Activated CD4-positive, alpha-beta T cell treated with anti-CD3 and anti-CD28 coated beads, Interleukin-2, amount 10 ng/mL, durations not matched to agents 24 days and 14 days (primary cell): Measurements from ENCODE around the gene CD46. TPM values are rescaled to one million over a fixed set of nuclear protein-coding genes. Genes with fewer than 3 reads are reported as not detected.

Source experiments
- DNase-seq: peaks from one replicate; pipeline ENCODE4 v3.0.0; 2022
- H3K27ac Mint-ChIP-seq: one replicate; pipeline ENCODE4 v1.8.0; 2022; ENCODE audit warnings: mild to moderate bottlenecking, mixed read lengths
- H3K27me3 Mint-ChIP-seq: one replicate; pipeline ENCODE4 v1.8.0; 2022; ENCODE audit warnings: mixed read lengths
- H3K36me3 Mint-ChIP-seq: one replicate; pipeline ENCODE4 v1.8.0; 2022; ENCODE audit warnings: low read depth, mild to moderate bottlenecking, mixed read lengths
- H3K4me1 Mint-ChIP-seq: one replicate; pipeline ENCODE4 v1.8.0; 2021; ENCODE audit warnings: mixed read lengths
- H3K4me3 Mint-ChIP-seq: one replicate; pipeline ENCODE4 v1.8.0; 2022; ENCODE audit warnings: mild to moderate bottlenecking, moderate library complexity, mixed read lengths
- H3K9me3 Mint-ChIP-seq: one replicate; pipeline ENCODE4 v1.8.0; 2021; ENCODE audit warnings: mixed read lengths
- intact Hi-C: fragments of 100-400 bp; cut with micrococcal nuclease; formaldehyde crosslinking; loops from one replicate; pipeline ENCODE4 v1.15.1; 2023
- total RNA-seq: library from RNA; stranded (reverse); gene quantifications from 2 replicates; pipeline ENCODE4 v1.2.3, GENCODE V29; 2022

CD46 gene
- total RNA-seq, 1 donor from 2014 or later = 96.3 TPM

DNA sequence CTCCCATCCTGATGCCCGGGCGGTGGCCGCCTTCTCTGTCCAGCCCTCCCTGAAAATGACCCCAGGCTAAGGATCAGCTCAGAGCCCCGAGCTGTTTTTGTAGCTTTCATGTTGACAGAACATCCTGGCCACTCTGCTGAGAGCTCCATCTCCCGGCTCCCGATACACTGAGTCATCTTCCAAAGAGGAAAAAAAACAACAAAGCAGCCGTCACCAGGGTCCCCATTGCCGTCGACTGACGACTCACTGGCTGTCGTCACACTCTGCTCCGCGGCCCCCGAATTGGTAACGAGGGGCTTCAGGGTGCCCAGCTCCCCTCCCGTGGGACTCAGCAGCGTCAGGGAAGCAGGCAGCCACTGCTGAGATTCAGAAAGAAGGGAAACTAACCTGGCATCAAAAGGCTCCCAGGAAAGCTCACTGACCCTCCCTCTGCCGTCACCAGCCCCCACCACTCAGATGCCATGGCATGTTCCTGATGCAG is 67.2 kb downstream of the CD46 start:
- Mint-ChIP-seq H3K36me3 (peaks cover 44% of the 10 kb centered on the region), H3K4me1 (peaks cover 59% of the 10 kb centered on the region), H3K27ac (no peak overlapping the region), H3K9me3 (no peaks in the 10 kb centered on the region), H3K4me3 (no peak overlapping the region), H3K27me3 (peaks cover 2% of the 10 kb centered on the region)
- intact Hi-C loops = no loop called here
- no peak for DNase-seq

DNA sequence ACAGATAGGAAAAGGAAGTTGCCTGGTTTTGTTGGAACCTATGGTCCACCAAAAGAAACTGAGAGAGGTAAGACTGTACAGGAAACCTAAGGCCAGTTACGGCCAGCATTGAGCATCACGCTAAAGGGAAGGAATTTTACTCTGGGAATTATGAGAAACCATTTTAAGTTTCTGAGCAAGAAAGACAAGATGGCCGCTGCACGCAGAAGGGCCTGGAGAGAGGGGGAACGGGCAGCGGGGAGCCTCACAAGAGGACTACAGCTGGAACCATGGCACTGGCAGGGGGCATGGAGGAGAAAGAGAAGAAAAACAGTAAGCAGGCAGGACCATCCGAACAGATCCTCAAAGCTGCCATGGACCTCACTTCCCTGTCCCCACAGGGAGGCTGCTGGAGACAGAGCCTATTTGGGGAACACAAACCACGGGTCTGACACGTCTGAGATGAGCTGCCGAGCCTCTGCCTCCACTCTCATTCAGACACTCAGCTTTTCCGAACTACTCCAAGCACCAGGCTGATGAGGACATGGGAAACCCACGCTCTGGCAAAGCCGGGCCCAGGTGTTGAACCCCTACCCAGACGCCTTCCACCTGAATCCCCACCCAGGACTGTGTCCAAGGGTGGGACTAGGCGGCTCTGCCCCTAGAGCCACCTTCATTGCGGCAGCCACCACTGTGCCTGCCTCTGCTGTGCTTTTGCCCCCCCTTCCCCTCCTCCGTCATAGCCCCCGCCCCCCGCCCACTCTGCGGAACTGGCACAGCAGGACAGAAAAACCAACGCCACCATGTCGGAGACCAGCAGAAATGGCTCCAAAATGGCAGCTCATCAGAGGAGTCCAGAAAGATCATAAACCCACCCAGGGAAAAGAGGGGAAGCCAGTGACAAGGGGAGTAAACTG is 69.0 kb downstream of the CD46 start:
- Mint-ChIP-seq H3K4me1 (peaks cover 58% of the 10 kb centered on the region), H3K9me3 (peaks cover 4% of the 10 kb centered on the region), H3K4me3 (no peak overlapping the region), H3K36me3 (peaks cover 30% of the 10 kb centered on the region), H3K27me3 (peaks cover 2% of the 10 kb centered on the region), H3K27ac (peak overlapping the region; percentile 48)
- intact Hi-C loops = no loop called here
- no peak for DNase-seq

DNA sequence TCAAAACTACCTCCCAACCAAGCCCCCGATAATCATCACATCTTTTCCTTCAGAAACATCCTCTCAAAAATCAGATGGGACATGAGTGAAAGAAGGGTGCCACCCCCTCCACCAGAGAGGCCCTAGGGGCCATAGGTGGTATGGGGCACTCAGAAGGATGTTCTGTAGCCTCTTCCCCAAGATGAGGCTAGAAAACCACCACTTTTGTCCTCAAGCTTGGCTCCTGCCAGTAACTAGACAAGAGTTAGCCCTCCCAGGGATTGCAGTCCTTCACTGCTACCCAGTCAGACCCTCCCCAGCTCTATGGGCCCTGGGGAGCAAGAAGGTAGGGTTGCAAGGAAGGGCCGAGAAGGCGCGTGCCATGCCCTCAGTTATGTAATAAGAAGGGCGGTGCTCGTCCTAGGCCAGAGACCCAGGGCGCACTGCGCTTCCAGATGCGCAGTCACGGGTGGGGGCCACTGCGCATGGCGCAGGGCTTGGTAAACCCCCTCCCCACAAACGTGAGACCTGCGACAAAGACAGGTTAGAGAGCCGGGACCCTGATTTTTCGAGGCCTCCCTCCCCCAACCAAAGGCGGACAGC is 69.7 kb downstream of the CD46 start:
- peaks cover 2% of the 10 kb centered on the region for H3K27me3 Mint-ChIP-seq
- peaks cover 25% of the 10 kb centered on the region for H3K36me3 Mint-ChIP-seq
- no peak overlapping the region for H3K27ac Mint-ChIP-seq
- no peak for DNase-seq
- intact Hi-C loops = no loop called here
- peaks cover 4% of the 10 kb centered on the region for H3K9me3 Mint-ChIP-seq
- no peak overlapping the region for H3K4me3 Mint-ChIP-seq
- peaks cover 57% of the 10 kb centered on the region for H3K4me1 Mint-ChIP-seq

DNA sequence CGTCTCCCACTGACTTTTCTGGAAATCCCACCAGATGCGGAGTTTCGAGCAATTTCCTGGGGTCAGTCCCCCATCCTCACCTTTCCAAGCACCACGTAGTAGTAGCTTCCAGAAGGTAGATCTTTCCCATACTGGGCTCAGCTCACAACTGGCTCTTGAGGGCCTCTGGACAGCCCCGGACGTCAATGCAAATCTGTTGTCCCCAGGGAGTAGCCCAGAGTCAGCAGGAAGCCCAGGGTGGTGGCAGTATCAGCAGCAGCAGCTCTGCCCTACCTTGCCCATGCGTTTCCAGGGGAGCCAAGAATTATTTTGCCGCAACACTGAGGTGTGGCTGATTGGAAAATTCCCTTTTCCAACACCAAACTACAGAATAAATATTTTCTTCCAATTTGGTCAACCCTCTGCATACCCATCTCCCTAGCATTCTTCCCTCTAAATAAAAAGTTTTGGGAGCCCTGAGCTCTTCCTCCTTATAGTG is 70.3 kb downstream of the CD46 start:
- H3K4me3 Mint-ChIP-seq = no peak overlapping the region
- no peak for DNase-seq
- peaks cover 57% of the 10 kb centered on the region for H3K4me1 Mint-ChIP-seq
- peaks cover 22% of the 10 kb centered on the region for H3K36me3 Mint-ChIP-seq
- H3K9me3 Mint-ChIP-seq = peaks cover 4% of the 10 kb centered on the region
- no peak overlapping the region for H3K27ac Mint-ChIP-seq
- intact Hi-C loops = no loop called here
- peaks cover 2% of the 10 kb centered on the region for H3K27me3 Mint-ChIP-seq

DNA sequence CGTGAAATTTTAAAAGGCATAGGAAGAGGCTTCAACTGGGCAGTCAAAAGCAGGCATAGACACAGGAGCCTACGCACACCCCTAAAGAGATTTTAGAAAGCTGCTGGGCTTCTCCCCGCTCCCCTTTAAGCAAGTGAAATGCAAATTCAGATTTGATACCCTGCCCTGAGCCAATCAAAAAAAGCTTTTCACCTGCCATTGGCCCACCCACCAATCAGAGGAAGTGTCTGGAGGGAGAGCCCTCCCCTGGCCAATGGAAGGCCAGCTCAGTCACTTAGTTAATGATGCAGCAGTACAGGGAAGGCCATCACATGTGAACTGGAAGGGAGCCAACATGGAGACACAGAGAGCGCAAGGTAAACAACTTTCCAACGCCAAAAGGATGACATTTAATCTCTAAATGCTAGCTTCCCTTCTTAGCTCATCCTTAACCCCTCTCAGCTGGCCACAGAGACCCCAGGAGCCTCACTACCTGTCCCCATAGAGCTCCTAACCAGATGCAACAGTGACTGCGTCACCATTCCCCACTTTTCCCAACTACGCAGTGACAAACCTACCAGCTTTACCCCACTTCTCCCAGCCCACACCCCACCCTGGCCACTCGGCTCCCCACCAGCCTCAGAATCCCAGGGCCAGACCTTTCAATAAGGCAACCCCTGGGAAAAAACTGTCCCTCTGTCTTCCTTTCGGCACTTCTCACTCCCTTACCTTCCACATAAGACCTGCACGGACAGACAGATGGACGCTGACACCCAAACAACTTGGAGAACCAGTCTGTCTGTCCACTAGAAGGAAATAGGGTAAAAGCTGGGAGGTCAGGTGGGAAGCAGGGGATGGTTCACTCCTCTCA is 71.0 kb downstream of the CD46 start:
- Mint-ChIP-seq H3K36me3 (peaks cover 18% of the 10 kb centered on the region), H3K4me1 (peaks cover 56% of the 10 kb centered on the region), H3K4me3 (peak overlapping the region; percentile 83), H3K27me3 (peaks cover 2% of the 10 kb centered on the region), H3K9me3 (peaks cover 4% of the 10 kb centered on the region), H3K27ac (peak overlapping the region; percentile 92)
- intact Hi-C loops = no loop called here
- DNase-seq = peak; percentile 84

DNA sequence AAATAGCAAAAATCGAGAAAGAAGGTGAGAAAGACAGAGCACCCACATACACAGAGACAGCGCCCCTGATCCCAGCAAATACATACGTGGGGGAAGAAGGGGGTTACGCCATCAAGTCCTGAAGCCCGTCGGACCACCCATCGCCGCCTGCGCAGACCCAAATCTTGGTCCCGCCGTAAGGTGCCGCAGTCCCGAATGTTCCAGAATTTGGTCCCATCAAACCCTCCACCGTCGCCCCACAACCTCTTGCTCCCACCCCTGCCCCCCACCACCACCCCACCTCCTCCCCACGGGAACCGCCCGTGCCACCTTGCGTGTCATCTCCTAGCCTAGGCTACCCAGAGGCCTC is 71.7 kb downstream of the CD46 start:
- Mint-ChIP-seq H3K4me3 (peak overlapping the region; percentile 83), H3K9me3 (peaks cover 4% of the 10 kb centered on the region), H3K4me1 (peaks cover 61% of the 10 kb centered on the region), H3K27ac (peak overlapping the region; percentile 92), H3K36me3 (peaks cover 16% of the 10 kb centered on the region), H3K27me3 (peaks cover 2% of the 10 kb centered on the region)
- no peak for DNase-seq
- intact Hi-C loops = no loop called here

DNA sequence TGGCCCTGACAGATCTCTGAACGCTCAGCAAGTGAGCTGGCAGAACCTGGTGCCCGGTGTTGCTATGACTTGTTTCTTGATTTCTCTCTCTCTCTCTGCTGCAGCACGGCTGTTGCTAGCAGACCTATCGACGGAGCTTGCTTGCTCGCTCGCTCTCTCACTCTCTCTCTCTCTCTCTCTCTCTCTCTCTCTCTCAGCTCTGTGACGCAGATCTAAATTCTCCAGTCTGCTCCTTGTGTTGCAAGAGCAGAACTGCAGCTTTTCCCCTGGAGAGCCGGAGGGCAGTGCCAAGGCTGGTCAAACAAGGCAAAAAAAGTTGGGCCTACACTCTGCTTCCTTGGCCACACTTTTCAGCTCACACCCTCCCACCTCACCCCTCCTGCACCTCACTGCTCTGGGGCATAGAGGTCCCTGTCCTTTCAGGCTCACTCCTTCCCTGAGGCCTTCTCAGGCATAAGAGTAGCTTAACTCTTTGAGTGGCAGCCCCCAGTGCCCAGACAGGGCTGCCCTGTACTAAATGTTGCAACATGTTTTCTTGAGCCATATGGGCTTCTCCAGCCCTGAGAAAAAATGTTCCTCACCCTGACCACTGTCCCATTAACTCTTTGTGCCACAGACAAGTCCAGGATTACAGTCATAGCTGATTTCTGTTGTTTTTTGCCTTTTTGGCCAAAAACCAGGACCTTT is 72.2 kb downstream of the CD46 start:
- Mint-ChIP-seq H3K4me3 (peak overlapping the region; percentile 83), H3K36me3 (peaks cover 16% of the 10 kb centered on the region), H3K27me3 (peaks cover 2% of the 10 kb centered on the region), H3K27ac (peak overlapping the region; percentile 92), H3K4me1 (peaks cover 65% of the 10 kb centered on the region), H3K9me3 (peaks cover 4% of the 10 kb centered on the region)
- intact Hi-C loops = loop anchor here (1.0 to 2.0 kb wide), 2 partner anchors 8 to 71 kb away; partner anchors contain the start of gene CD46
- DNase-seq = peak; percentile 91

DNA sequence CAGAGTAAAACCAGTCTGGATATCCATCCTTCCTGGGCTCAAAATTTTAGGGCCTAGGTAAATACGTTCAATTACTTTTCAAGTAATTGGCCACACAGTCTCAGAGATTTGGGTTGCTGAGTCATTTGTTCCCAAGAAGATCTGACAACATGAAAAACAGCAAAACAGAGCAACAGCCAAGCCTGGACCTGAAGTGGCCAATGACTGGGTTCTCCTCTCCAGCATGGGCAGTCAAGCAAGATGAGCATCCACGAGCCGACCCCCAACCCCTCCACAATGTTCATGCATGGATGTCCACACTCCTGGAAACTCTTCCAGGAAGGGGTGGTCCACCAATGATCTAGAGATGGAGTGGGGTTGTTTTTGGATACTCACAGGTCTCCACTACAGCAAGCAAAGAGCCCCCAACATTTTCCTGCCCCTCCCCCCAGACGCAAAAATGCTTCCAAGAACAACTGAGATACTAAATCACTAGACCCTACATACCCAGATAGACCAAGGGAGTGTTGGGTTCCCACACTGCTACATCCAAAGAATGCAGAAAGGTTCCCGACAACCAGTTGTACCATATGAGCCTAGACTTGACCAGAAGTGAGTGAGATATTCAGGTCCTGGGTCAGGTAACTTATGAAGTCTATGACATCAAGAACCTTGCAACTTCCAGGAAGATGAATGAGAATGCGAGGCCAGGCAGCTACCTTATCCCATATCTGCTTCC is 73.0 kb downstream of the CD46 start:
- Mint-ChIP-seq H3K27ac (peak overlapping the region; percentile 92), H3K4me1 (peaks cover 66% of the 10 kb centered on the region), H3K9me3 (peaks cover 4% of the 10 kb centered on the region), H3K27me3 (peaks cover 2% of the 10 kb centered on the region), H3K36me3 (peaks cover 14% of the 10 kb centered on the region), H3K4me3 (peak overlapping the region; percentile 83)
- peak; percentile 74 for DNase-seq
- intact Hi-C loops = loop anchor here (1.0 to 2.0 kb wide), 2 partner anchors 7 to 72 kb away; partner anchors contain the start of gene CD46

DNA sequence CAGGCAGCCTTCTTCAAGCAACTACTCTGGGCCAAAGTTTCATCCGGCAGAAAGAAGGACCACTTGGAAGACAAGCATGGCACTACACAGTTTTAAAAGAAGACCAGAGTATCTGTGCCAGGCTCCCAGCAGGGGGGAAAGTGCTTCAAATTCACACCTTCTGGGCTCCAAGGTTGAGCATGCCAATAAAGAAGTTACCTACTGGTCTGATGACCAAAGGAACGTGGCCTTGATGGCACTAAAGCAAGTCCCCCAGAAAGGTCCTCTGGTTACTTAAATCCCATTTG is 73.5 kb downstream of the CD46 start:
- Mint-ChIP-seq H3K4me1 (peaks cover 66% of the 10 kb centered on the region), H3K27ac (peak overlapping the region; percentile 92), H3K9me3 (peaks cover 4% of the 10 kb centered on the region), H3K27me3 (peaks cover 2% of the 10 kb centered on the region), H3K4me3 (peak overlapping the region; percentile 83), H3K36me3 (peaks cover 14% of the 10 kb centered on the region)
- DNase-seq = no peak
- intact Hi-C loops = loop anchor here (2.0 kb wide), 1 partner anchor 73 kb away; the partner anchor contains the start of gene CD46

DNA sequence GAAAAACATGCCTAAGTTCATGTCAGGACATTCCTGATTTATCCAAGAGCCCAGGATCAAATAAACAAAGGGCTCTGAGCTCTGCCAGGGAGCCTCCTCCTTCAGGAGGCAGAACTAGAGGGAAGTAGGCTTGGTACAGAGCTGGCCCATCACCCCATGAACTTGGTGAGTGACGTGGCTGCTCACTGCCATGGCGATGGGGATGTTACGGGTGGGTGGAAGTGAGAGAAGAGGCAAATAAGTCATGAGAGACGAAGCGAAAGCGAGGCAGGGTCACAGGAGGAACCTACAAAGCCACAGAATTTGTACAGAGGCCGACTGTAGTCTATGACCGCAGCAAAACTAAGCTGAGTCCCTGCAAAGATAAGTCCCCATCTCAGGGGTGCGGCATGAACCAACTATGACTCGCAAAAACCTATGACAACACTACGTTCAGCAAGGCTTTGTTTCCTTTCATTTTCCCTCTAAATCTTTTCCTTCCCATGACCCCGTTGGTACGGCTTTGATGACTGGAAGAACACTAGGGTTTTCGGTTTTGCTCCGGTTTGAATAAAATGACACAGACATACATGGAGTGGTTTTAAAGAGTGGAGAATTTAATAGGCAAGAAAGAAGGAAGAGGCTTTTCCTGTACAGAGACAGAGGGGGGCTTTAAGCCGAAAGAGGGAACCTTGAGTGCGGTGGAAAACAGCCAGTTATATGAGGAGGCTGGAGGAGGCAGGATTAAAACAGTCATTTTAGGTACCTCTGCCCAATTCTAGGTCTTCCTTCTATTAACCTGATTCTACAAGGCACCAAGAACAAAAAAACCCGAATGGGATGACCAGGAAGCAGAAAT is 74.1 kb downstream of the CD46 start:
- Mint-ChIP-seq H3K27me3 (peaks cover 2% of the 10 kb centered on the region), H3K9me3 (peaks cover 4% of the 10 kb centered on the region), H3K4me3 (peak overlapping the region; percentile 83), H3K4me1 (peaks cover 67% of the 10 kb centered on the region), H3K36me3 (peaks cover 14% of the 10 kb centered on the region), H3K27ac (peak overlapping the region; percentile 92)
- DNase-seq = peak; percentile 95
- intact Hi-C loops = loop anchor here (1.0 to 2.0 kb wide), 5 partner anchors 22 to 490 kb away; partner anchors contain the start of gene CD46

DNA sequence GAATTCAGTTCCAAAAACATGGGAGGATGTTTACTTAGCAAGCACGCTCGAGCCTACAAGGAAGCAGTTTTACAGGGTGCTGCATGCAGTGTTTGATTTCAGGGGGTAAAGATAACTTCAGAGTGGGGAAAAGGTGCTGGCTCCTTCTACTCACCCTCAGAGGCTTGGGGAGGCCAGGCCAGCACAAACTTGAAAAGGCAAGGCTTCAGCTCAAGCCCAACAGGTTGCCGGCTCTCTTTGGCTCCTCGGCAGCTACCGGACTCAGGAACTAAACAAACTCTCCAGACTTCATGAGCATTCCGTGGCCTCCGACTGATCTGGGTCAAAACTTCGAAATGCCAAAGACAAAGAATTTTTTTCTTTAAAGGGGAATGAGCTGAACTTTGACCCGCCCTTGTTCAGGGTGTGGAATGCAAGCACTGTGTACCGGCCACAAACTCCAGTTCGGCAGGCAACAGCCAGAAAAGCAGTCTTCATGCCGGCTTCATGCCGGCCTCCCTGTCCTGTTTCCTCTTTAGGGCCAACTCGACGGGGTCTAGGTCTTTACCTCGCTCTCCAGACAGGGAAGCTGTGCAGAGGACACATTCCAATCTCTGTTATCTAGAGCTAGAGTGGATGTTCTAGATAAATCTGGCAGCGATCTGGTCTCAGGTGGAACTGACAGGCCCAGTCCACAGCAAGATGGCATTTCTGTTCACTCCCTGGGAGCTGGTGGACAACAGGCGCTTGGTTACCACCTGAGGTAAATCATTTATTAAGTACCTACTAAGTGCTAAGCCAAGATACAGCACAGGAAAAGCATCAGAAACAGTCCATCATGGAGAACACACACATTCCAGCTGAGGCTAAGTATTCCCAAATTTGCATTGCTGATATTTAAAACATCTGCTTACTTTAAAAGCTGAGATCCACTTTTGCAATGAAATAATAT is 75.0 kb downstream of the CD46 start:
- peak; percentile 65 for DNase-seq
- peak overlapping the region; percentile 83 for H3K4me3 Mint-ChIP-seq
- intact Hi-C loops = loop anchor here (1.0 kb wide), 4 partner anchors 21 to 491 kb away; no protein-coding TSS in a partner anchor
- H3K27ac Mint-ChIP-seq = peak overlapping the region; percentile 92
- H3K36me3 Mint-ChIP-seq = peaks cover 14% of the 10 kb centered on the region
- peaks cover 4% of the 10 kb centered on the region for H3K9me3 Mint-ChIP-seq
- peaks cover 2% of the 10 kb centered on the region for H3K27me3 Mint-ChIP-seq
- peaks cover 75% of the 10 kb centered on the region for H3K4me1 Mint-ChIP-seq
